ENCODE data around the gene KIAA0753.
"Not testable (repeated sequence)": the region's sequence is repeated elsewhere in the genome, so short reads cannot be mapped to it uniquely, and the experiment has no call there.

Gene KIAA0753

GRCh38 chr17:6675201-6675825 is 34.8 kb upstream of the KIAA0753 start:
- Mint-ChIP-seq H3K36me3 (ENCODE audit: low read depth) (no peaks in the 10 kb centered on the region), H3K4me3 (no peak overlapping the region), H3K4me1 (ENCODE audit: low read depth) (peaks cover 9% of the 10 kb centered on the region), H3K27me3 (peaks cover 23% of the 10 kb centered on the region), H3K27ac (no peak overlapping the region), H3K9me3 (no peaks in the 10 kb centered on the region)
- no peak for DNase-seq

GRCh38 chr17:6674586-6674985 is 34.1 kb upstream of the KIAA0753 start:
- Mint-ChIP-seq H3K9me3 (no peaks in the 10 kb centered on the region), H3K4me3 (no peak overlapping the region), H3K27me3 (peaks cover 18% of the 10 kb centered on the region), H3K36me3 (ENCODE audit: low read depth) (no peaks in the 10 kb centered on the region), H3K27ac (no peak overlapping the region), H3K4me1 (ENCODE audit: low read depth) (peaks cover 9% of the 10 kb centered on the region)
- no peak for DNase-seq

- Mint-ChIP-seq H3K36me3 (ENCODE audit: low read depth) (no peaks in the 10 kb centered on the region), H3K4me1 (ENCODE audit: low read depth) (peaks cover 6% of the 10 kb centered on the region), H3K4me3 (no peak overlapping the region), H3K9me3 (no peaks in the 10 kb centered on the region), H3K27ac (no peak overlapping the region), H3K27me3 (no peaks in the 10 kb centered on the region)
- no peak for DNase-seq
These were observed 30.9 kb upstream of the KIAA0753 start for GRCh38 chr17:6671431-6671830.

DNA sequence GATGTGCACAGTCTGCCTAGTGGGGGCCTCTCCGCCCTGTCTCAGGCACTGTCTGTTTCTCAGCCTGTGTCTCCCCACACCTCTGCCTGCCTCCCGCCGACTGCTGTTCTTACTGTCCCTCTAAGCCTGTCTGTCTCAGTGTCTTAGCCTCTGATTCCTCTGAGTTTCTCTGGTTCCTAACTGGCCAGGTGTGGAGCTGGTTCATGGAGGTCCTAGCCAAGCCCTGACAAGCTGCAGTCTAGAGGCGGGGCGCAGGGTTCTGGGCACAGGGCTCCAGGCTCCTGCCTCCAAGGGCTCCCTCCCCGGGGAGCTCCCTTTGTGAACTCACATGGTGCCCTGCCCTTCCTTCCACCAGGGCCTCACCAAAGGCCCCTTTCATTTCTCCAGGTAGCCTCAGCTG is 30.5 kb upstream of the KIAA0753 start:
- Mint-ChIP-seq H3K27ac (no peak overlapping the region), H3K36me3 (ENCODE audit: low read depth) (no peaks in the 10 kb centered on the region), H3K9me3 (no peaks in the 10 kb centered on the region), H3K27me3 (no peaks in the 10 kb centered on the region), H3K4me3 (no peak overlapping the region), H3K4me1 (ENCODE audit: low read depth) (peaks cover 6% of the 10 kb centered on the region)
- no peak for DNase-seq

DNA sequence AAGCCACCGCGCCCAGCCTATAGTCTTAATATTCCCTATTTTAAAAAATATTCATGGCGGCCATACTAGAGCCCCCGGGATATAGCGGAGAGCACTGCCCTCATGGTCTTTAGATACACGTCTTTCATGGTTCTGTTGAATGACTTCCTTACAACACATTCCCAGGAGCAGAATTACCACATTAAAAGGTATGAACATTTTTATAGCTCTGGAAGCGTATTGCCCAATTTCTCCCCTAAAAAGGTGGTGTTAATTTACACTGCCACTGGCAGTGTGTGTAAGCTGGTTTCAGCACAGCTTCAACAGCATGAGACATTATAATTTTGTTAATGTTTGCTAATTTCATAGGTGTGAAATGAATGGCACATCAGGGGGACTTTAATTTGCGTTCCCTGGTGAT is 30.1 kb upstream of the KIAA0753 start:
- Mint-ChIP-seq H3K4me3 (no peak overlapping the region), H3K36me3 (ENCODE audit: low read depth) (no peaks in the 10 kb centered on the region), H3K27me3 (no peaks in the 10 kb centered on the region), H3K4me1 (ENCODE audit: low read depth) (peaks cover 6% of the 10 kb centered on the region), H3K27ac (no peak overlapping the region), H3K9me3 (no peaks in the 10 kb centered on the region)
- DNase-seq: no peak

- Mint-ChIP-seq H3K4me1 (ENCODE audit: low read depth) (peaks cover 6% of the 10 kb centered on the region), H3K27me3 (no peaks in the 10 kb centered on the region), H3K36me3 (ENCODE audit: low read depth) (no peaks in the 10 kb centered on the region), H3K27ac (no peak overlapping the region), H3K9me3 (no peaks in the 10 kb centered on the region), H3K4me3 (no peak overlapping the region)
- no peak for DNase-seq
These were observed 29.1 kb upstream of the KIAA0753 start for GRCh38 chr17:6669479-6670212.

DNA sequence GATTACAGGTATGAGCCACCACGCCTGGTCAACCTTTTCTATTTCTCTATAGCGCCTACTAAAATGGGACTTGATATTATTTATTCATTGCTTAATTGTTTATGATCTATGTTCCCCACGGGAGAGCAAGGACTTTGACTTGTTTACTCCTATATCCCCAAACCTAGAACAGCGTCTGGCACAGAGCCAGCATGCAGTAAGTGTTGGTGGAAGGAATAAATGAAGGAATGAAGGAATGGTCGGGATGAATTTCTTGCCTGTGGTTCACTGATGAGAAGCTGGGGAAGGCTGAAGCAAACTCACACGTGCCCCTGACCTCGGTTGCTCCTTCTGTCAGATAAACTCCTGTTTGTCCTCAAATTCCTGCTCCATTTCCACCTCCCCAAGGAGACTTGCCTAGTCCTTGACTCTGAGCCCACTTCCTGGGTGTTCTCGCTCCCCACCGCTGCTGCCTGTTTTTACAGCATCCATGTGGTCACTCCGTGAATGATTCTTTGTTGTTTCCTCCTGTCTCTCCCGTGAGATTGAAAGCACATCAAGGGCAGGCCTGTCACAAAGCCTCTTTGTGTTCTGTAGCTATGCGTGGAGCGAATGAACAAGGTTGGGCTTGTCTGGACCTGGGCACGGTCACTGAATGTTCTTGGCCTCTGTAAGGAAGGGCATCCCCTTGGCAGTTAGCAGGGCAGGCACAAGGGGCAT is 28.4 kb upstream of the KIAA0753 start:
- Mint-ChIP-seq H3K4me1 (ENCODE audit: low read depth) (peaks cover 6% of the 10 kb centered on the region), H3K36me3 (ENCODE audit: low read depth) (no peaks in the 10 kb centered on the region), H3K27me3 (no peaks in the 10 kb centered on the region), H3K27ac (no peak overlapping the region), H3K9me3 (no peaks in the 10 kb centered on the region), H3K4me3 (no peak overlapping the region)
- no peak for DNase-seq

GRCh38 chr17:6668219-6668618 is 27.7 kb upstream of the KIAA0753 start:
- no peak for DNase-seq
- Mint-ChIP-seq H3K4me1 (ENCODE audit: low read depth) (peaks cover 6% of the 10 kb centered on the region), H3K36me3 (ENCODE audit: low read depth) (no peaks in the 10 kb centered on the region), H3K4me3 (no peak overlapping the region), H3K27me3 (no peaks in the 10 kb centered on the region), H3K9me3 (no peaks in the 10 kb centered on the region), H3K27ac (no peak overlapping the region)

GRCh38 chr17:6667516-6667915 is 27.0 kb upstream of the KIAA0753 start:
- H3K4me1 Mint-ChIP-seq (ENCODE audit: low read depth): peaks cover 6% of the 10 kb centered on the region
- H3K9me3 Mint-ChIP-seq: no peaks in the 10 kb centered on the region
- no peak overlapping the region for H3K4me3 Mint-ChIP-seq
- peaks cover 3% of the 10 kb centered on the region for H3K36me3 Mint-ChIP-seq (ENCODE audit: low read depth)
- no peak overlapping the region for H3K27ac Mint-ChIP-seq
- no peaks in the 10 kb centered on the region for H3K27me3 Mint-ChIP-seq
- DNase-seq: no peak

GRCh38 chr17:6666557-6666956 is 26.0 kb upstream of the KIAA0753 start:
- no peak for DNase-seq
- Mint-ChIP-seq H3K4me3 (no peak overlapping the region), H3K36me3 (ENCODE audit: low read depth) (peaks cover 3% of the 10 kb centered on the region), H3K4me1 (ENCODE audit: low read depth) (peaks cover 7% of the 10 kb centered on the region), H3K27me3 (no peaks in the 10 kb centered on the region), H3K27ac (no peak overlapping the region), H3K9me3 (no peaks in the 10 kb centered on the region)

DNA sequence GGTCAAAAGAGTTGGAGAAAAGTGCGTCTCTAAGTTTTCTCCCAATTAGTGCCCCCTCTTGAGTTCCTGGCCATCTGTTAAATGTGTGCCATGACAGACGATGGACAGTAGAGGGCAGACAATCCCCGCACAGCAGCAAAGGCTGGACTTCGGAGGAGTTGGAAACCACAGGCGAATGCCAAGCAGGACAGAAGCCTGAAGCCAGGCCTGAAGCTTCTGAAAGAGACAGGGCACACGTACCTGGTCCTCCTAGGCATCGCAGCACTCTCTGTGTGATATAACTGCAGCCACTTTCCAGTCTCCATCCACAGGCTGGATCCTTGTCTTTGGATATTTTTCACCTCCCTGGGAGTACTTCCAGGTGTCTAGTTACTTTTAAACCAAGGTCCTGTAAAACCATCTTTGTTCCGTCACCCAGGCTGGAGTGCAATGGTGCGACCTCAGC is 25.6 kb upstream of the KIAA0753 start:
- Mint-ChIP-seq H3K4me3 (no peak overlapping the region), H3K27ac (no peak overlapping the region), H3K36me3 (ENCODE audit: low read depth) (peaks cover 3% of the 10 kb centered on the region), H3K4me1 (ENCODE audit: low read depth) (peaks cover 12% of the 10 kb centered on the region), H3K27me3 (no peaks in the 10 kb centered on the region), H3K9me3 (no peaks in the 10 kb centered on the region)
- peak; percentile 58 for DNase-seq

GRCh38 chr17:6663200-6663599 is 22.7 kb upstream of the KIAA0753 start:
- H3K4me3 Mint-ChIP-seq; H3K27ac Mint-ChIP-seq; H3K36me3 Mint-ChIP-seq (ENCODE audit: low read depth); DNase-seq; H3K9me3 Mint-ChIP-seq; H3K27me3 Mint-ChIP-seq: not testable (repeated sequence)
- peaks cover 27% of the 10 kb centered on the region for H3K4me1 Mint-ChIP-seq (ENCODE audit: low read depth)

GRCh38 chr17:6661464-6661848 is 20.9 kb upstream of the KIAA0753 start:
- Mint-ChIP-seq H3K9me3 (no peaks in the 10 kb centered on the region), H3K4me3 (no peak overlapping the region), H3K27ac (no peak overlapping the region), H3K4me1 (ENCODE audit: low read depth) (peaks cover 31% of the 10 kb centered on the region), H3K36me3 (ENCODE audit: low read depth) (peaks cover 3% of the 10 kb centered on the region), H3K27me3 (no peaks in the 10 kb centered on the region)
- no peak for DNase-seq

GRCh38 chr17:6660805-6661463 is 20.4 kb upstream of the KIAA0753 start:
- Mint-ChIP-seq H3K4me1 (ENCODE audit: low read depth) (peaks cover 32% of the 10 kb centered on the region), H3K4me3 (no peak overlapping the region), H3K9me3 (no peaks in the 10 kb centered on the region), H3K27ac (no peak overlapping the region), H3K36me3 (ENCODE audit: low read depth) (peaks cover 3% of the 10 kb centered on the region), H3K27me3 (no peaks in the 10 kb centered on the region)
- no peak for DNase-seq

DNA sequence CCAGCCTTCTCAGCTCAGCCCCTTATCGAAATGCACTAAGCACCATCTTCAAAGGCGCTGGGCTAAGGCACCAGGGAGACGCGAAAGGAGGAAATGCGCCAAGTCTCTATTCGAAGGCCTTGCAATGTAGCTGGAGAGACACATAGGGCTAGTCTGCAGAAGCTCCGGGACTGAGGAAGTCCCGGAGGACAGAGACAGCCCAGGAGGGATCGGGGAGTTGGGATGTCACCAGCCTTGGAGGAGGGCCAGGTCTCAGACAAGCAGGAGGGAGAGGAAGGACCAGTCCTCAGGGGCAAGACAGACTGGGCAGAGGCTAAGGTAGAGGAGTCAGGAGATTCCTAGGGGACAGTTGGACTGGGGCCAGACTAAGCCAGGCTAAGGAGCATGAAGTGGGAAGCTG is 19.6 kb upstream of the KIAA0753 start:
- no peak for DNase-seq
- Mint-ChIP-seq H3K4me1 (ENCODE audit: low read depth) (peaks cover 39% of the 10 kb centered on the region), H3K4me3 (no peak overlapping the region), H3K27ac (no peak overlapping the region), H3K36me3 (ENCODE audit: low read depth) (peaks cover 3% of the 10 kb centered on the region), H3K9me3 (no peaks in the 10 kb centered on the region), H3K27me3 (peaks cover 6% of the 10 kb centered on the region)
